Uterus (tissue), 2 donors: ENCODE data around the gene RIC1.

Experiments
- POLR2A ChIP-seq, 2 donors: fragments of 450-650 bp; IDR thresholded peaks; one replicate each; pipeline ENCODE4 v1.6.1; 2016; ENCODE audit warnings: antibody characterized with exemption in 2 of 2, mild to moderate bottlenecking in 1 of 2, moderate library complexity in 1 of 2
- TF ChIP-seq, protein P1 (sequence below), 4 experiments: fragments of 200-600 bp in 2 of 4; fragments of 450-650 bp in 2 of 4; sonication (generic) in 2 of 4; IDR thresholded peaks; one replicate each; pipeline ENCODE4 v1.5.1; 2016 to 2019; ENCODE audit warnings: antibody characterized with exemption in 4 of 4, mild to moderate bottlenecking in 2 of 4, moderate library complexity in 1 of 4

DNA sequence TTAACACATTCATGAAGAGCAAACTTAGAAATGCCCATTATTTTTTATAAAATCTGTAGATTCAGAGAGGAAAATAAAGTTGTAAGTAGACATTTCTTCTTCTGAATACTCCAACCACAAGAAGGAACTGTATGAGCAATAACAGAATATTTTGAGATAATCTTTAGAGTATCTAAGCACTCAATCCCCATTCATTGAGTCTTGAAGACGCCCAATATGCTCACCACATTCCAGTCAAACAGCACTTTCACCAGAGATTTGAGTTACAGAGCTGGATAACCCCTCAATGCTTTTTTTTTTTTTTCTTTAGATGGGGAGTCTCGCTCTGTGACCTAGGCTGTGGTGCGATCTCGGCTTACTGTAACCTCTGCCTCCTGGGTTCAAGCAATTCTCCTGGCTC is 14.7 kb upstream of the RIC1 start:
- TF ChIP-seq, protein P1, sequence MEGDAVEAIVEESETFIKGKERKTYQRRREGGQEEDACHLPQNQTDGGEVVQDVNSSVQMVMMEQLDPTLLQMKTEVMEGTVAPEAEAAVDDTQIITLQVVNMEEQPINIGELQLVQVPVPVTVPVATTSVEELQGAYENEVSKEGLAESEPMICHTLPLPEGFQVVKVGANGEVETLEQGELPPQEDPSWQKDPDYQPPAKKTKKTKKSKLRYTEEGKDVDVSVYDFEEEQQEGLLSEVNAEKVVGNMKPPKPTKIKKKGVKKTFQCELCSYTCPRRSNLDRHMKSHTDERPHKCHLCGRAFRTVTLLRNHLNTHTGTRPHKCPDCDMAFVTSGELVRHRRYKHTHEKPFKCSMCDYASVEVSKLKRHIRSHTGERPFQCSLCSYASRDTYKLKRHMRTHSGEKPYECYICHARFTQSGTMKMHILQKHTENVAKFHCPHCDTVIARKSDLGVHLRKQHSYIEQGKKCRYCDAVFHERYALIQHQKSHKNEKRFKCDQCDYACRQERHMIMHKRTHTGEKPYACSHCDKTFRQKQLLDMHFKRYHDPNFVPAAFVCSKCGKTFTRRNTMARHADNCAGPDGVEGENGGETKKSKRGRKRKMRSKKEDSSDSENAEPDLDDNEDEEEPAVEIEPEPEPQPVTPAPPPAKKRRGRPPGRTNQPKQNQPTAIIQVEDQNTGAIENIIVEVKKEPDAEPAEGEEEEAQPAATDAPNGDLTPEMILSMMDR (IDR thresholded peaks at IDR 0.05), result no peak
- no peak for TF ChIP-seq POLR2A (IDR thresholded peaks at IDR 0.05)
